ENCODE results near the gene BLVRB. TPM values are rescaled to one million over a fixed set of nuclear protein-coding genes. Genes with fewer than 3 reads are reported as not detected.
A peak's percentile ranks its signal among the peaks of the same experiment; 100 is the strongest.

Gene BLVRB
- total RNA-seq, 1 experiment from 2014 or later = 45.6 TPM

DNA sequence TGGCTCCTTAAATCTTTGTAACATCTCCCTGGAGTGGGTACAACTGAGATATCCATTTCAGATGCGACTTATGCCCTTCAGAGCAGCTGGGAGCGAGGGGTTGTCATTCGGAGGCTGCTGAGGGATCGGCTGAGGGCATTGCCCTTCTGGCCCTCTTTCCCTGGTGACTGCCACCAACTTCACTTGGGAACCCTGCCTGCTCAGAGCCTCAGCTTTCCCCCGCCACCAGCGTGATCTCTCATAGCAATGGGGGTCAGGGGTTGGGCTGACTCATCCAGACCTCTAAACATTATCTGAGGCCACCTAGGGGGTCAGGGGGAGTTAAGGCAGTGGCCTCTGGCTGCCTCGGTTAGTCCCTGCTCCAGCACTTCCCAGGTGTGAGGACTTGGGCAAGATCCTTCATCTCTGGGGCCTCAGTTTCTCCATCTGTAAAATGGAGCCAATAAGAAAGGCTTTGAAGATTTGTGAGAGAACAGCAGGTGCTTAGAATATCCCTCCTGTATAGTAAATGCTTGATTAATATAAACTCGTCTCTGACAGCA, 53.5 kb downstream of the BLVRB start:
- TF ChIP-seq SIN3A (IDR thresholded peaks at IDR 0.05; ENCODE audit: borderline replicate concordance, insufficient read depth, low read depth, low read length) = no peak
- TF ChIP-seq TCF7L2 (IDR thresholded peaks at IDR 0.05; ENCODE audit: low read depth, low read length) = no peak
- TF ChIP-seq, protein P1, sequence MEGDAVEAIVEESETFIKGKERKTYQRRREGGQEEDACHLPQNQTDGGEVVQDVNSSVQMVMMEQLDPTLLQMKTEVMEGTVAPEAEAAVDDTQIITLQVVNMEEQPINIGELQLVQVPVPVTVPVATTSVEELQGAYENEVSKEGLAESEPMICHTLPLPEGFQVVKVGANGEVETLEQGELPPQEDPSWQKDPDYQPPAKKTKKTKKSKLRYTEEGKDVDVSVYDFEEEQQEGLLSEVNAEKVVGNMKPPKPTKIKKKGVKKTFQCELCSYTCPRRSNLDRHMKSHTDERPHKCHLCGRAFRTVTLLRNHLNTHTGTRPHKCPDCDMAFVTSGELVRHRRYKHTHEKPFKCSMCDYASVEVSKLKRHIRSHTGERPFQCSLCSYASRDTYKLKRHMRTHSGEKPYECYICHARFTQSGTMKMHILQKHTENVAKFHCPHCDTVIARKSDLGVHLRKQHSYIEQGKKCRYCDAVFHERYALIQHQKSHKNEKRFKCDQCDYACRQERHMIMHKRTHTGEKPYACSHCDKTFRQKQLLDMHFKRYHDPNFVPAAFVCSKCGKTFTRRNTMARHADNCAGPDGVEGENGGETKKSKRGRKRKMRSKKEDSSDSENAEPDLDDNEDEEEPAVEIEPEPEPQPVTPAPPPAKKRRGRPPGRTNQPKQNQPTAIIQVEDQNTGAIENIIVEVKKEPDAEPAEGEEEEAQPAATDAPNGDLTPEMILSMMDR (IDR thresholded peaks at IDR 0.05) = no peak
- TF ChIP-seq, protein P2, sequence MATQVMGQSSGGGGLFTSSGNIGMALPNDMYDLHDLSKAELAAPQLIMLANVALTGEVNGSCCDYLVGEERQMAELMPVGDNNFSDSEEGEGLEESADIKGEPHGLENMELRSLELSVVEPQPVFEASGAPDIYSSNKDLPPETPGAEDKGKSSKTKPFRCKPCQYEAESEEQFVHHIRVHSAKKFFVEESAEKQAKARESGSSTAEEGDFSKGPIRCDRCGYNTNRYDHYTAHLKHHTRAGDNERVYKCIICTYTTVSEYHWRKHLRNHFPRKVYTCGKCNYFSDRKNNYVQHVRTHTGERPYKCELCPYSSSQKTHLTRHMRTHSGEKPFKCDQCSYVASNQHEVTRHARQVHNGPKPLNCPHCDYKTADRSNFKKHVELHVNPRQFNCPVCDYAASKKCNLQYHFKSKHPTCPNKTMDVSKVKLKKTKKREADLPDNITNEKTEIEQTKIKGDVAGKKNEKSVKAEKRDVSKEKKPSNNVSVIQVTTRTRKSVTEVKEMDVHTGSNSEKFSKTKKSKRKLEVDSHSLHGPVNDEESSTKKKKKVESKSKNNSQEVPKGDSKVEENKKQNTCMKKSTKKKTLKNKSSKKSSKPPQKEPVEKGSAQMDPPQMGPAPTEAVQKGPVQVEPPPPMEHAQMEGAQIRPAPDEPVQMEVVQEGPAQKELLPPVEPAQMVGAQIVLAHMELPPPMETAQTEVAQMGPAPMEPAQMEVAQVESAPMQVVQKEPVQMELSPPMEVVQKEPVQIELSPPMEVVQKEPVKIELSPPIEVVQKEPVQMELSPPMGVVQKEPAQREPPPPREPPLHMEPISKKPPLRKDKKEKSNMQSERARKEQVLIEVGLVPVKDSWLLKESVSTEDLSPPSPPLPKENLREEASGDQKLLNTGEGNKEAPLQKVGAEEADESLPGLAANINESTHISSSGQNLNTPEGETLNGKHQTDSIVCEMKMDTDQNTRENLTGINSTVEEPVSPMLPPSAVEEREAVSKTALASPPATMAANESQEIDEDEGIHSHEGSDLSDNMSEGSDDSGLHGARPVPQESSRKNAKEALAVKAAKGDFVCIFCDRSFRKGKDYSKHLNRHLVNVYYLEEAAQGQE (IDR thresholded peaks at IDR 0.05; ENCODE audit: insufficient read depth in 1 of 2, low read depth in 2 of 2, low read length in 1 of 2) = no peak
- TF ChIP-seq POLR2AphosphoS5 (IDR thresholded peaks at IDR 0.05; ENCODE audit: low read depth, low read length) = no peak
- intact Hi-C loops (cut with micrococcal nuclease; ENCODE audit: unreplicated experiment) = no loop called here
- Histone ChIP-seq H3K36me3 (ENCODE audit: control insufficient read depth, insufficient read depth, low read length) (no peaks in the 10 kb centered on the region), H3K4me1 (ENCODE audit: control insufficient read depth, insufficient read depth, low read length) (peaks cover 5% of the 10 kb centered on the region), H3K4me3 (ENCODE audit: low read depth in 2 of 2, low read length in 2 of 2) (no peak overlapping the region), H3K27ac (ENCODE audit: low read length) (no peak overlapping the region), H3K27me3 (ENCODE audit: control insufficient read depth, insufficient read depth, low read length) (no peaks in the 10 kb centered on the region), H3K9me3 (ENCODE audit: control insufficient read depth, insufficient read depth, low read depth, low read length) (no peaks in the 10 kb centered on the region)
- in situ Hi-C loops (cut with HindIII; ENCODE audit: low pct_unique_long_range_greater_than_20kb, low sequenced_read_pairs) = no loop called here
- POLR2A ChIA-PET = no interaction called here
- ATAC-seq (no peak), DNase-seq (ENCODE audit: low read depth, low spot score) (no peak)
- no TSS peak for BruUV-seq (replicated peaks)
- CTCF ChIA-PET = no interaction called here

DNA sequence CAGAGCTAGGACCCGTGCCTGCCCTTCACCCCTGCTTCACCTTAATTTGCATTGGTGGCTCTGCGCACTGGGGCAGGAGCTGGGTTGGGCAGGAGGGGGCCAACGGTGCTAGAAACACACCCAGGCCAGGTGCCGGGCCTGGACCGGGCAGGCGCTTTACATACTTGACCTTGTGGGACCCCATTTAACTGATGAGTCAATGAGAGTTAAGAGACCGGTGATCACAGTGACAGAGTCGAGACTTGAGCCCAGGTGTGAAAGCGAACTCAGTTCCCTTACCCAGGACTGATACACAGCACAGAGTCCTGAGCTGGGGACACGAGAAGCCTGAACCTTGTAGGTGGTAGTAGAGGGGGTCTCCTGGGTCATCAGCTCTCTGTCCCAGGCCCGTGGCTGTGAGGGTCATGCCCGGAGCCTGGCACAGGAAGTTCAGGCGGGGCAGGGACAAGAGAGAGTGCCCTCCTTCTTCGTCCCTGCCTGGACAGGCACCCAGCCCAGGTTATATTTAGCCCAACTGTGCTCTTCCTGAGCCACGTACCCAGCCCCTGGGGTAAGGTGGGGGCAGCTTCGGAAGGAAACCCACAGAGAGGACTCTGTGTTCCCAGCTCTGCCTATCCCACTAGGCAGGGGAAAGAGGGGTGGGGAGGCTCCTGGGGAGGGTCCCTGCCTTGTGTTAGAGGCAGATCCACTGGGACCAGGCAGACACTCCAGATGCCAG, 54.3 kb downstream of the BLVRB start:
- no peak for DNase-seq (ENCODE audit: low read depth, low spot score)
- intact Hi-C loops (cut with micrococcal nuclease; ENCODE audit: unreplicated experiment) = no loop called here
- no peaks in the 10 kb centered on the region for H3K9me3 ChIP-seq (ENCODE audit: control insufficient read depth, insufficient read depth, low read depth, low read length)
- H3K27me3 ChIP-seq (ENCODE audit: control insufficient read depth, insufficient read depth, low read length) = no peaks in the 10 kb centered on the region
- no peak overlapping the region for H3K4me3 ChIP-seq (ENCODE audit: low read depth in 2 of 2, low read length in 2 of 2)
- H3K36me3 ChIP-seq (ENCODE audit: control insufficient read depth, insufficient read depth, low read length) = no peaks in the 10 kb centered on the region
- CTCF ChIA-PET = no interaction called here
- POLR2A ChIA-PET = interaction anchor here (0.5 kb wide), 1 partner anchor 27 kb away, joined by 5 read pairs; no protein-coding TSS in a partner anchor
- ATAC-seq = peak; percentile 40; the same call in 1 of the 2 replicates
- in situ Hi-C loops (cut with HindIII; ENCODE audit: low pct_unique_long_range_greater_than_20kb, low sequenced_read_pairs) = no loop called here
- no peak for TF ChIP-seq TCF7L2 (IDR thresholded peaks at IDR 0.05; ENCODE audit: low read depth, low read length)
- TF ChIP-seq, protein P1 (IDR thresholded peaks at IDR 0.05) = no peak
- TF ChIP-seq, protein P2 (IDR thresholded peaks at IDR 0.05; ENCODE audit: insufficient read depth in 1 of 2, low read depth in 2 of 2, low read length in 1 of 2) = no peak
- no peak for TF ChIP-seq POLR2AphosphoS5 (IDR thresholded peaks at IDR 0.05; ENCODE audit: low read depth, low read length)
- TF ChIP-seq SIN3A (IDR thresholded peaks at IDR 0.05; ENCODE audit: borderline replicate concordance, insufficient read depth, low read depth, low read length) = no peak
- no peak overlapping the region for H3K27ac ChIP-seq (ENCODE audit: low read length)
- no peaks in the 10 kb centered on the region; the same call in none of the 2 replicates for H3K4me1 ChIP-seq (ENCODE audit: control insufficient read depth, insufficient read depth, low read length)
- BruUV-seq (replicated peaks) = no TSS peak
